Neural progenitor cell (in vitro differentiated cells): ENCODE data around the gene IP6K1.

Experiments
- CTCF ChIP-seq: fragments of 200-600 bp; sonication (generic); IDR thresholded peaks from 2 replicates; pipeline ENCODE4 v1.5.1; 2017; ENCODE audit warnings: antibody characterized with exemption, mild to moderate bottlenecking
- EZH2phosphoT487 ChIP-seq: fragments of 200-600 bp; sonication (generic); IDR thresholded peaks from 2 replicates; pipeline ENCODE4 v1.6.1; 2017; ENCODE audit warnings: antibody characterized with exemption

- TF ChIP-seq CTCF, result no peak
- no peak for TF ChIP-seq EZH2phosphoT487
Observed at GRCh38 chr3:49759226-49759625, 27.1 kb downstream of the IP6K1 start.
